ENCODE measurements around the gene MANEAL.

DNA sequence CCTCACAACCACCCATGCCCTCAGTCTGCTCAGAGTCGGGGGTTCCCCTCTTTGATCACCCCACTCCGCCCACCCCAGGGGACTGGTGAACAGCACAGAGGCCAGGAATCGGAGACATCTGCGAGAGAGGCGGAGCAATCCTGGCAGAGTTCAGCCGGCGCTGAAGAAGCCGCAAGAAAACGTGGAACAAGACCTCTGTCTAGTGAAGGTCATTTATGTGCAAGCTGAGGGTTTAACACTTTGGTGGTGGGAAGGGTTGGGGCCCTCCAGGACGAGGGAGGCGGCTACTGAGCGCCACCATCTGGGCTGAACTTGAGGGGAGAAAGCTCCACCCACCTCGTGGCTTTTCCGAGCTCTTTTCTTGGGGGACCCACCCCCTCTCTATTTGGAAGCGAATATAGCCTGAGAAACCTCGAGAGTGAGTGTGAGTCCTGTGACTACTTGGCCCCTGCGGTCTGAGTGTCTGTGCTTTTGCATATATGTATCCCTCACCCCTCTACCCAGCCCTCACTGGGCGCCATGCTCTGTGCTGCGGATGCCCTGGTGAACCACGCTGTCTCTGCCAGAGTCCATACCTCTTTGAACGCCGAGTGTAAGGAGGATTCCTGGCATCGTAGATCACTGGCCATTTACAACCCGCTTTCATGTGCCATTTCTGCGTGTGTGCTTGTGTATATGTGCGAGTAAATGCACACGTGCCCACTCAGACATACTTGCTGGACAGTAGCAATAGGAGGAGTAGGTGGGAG, 27.6 kb upstream of the MANEAL start:
- peak; percentile 31 for TF ChIP-seq EZH2 (IDR thresholded peaks at IDR 0.05; ENCODE audit: borderline replicate concordance)
- TF ChIP-seq, protein P1, sequence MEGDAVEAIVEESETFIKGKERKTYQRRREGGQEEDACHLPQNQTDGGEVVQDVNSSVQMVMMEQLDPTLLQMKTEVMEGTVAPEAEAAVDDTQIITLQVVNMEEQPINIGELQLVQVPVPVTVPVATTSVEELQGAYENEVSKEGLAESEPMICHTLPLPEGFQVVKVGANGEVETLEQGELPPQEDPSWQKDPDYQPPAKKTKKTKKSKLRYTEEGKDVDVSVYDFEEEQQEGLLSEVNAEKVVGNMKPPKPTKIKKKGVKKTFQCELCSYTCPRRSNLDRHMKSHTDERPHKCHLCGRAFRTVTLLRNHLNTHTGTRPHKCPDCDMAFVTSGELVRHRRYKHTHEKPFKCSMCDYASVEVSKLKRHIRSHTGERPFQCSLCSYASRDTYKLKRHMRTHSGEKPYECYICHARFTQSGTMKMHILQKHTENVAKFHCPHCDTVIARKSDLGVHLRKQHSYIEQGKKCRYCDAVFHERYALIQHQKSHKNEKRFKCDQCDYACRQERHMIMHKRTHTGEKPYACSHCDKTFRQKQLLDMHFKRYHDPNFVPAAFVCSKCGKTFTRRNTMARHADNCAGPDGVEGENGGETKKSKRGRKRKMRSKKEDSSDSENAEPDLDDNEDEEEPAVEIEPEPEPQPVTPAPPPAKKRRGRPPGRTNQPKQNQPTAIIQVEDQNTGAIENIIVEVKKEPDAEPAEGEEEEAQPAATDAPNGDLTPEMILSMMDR (IDR thresholded peaks at IDR 0.05; ENCODE audit: poor library complexity): no peak
